GM12874 (cell line): ENCODE measurements around the gene TLL2.

ENCODE experiments used
- CTCF ChIP-seq: IDR thresholded peaks from 2 replicates; pipeline ENCODE4 v1.5.1; 2011; ENCODE audit warnings: low read depth, mild to moderate bottlenecking, control low read depth, low read length, moderate library complexity; ENCODE audit not compliant: insufficient read depth

TLL2 gene

GRCh38 chr10:96505150-96506136 lies 8.3 kb downstream of the TLL2 start:
- TF ChIP-seq CTCF = no peak

- no peak for TF ChIP-seq CTCF
Observed at GRCh38 chr10:96502561-96503282, 11.0 kb downstream of the TLL2 start.

- no peak for TF ChIP-seq CTCF
Observed at GRCh38 chr10:96501985-96502384, 11.7 kb downstream of the TLL2 start.

GRCh38 chr10:96500519-96500918 lies 13.2 kb downstream of the TLL2 start:
- no peak for TF ChIP-seq CTCF

GRCh38 chr10:96500050-96500449 lies 13.7 kb downstream of the TLL2 start:
- no peak for TF ChIP-seq CTCF

GRCh38 chr10:96497391-96497790 lies 16.3 kb downstream of the TLL2 start:
- TF ChIP-seq CTCF = no peak

GRCh38 chr10:96496281-96496925 lies 17.3 kb downstream of the TLL2 start:
- no peak for TF ChIP-seq CTCF
